GM18520 (cell line): ENCODE results near the gene GOLGA5.
A peak's percentile ranks its signal among the peaks of the same experiment; 100 is the strongest.
"Not testable (repeated sequence)": the region's sequence is repeated elsewhere in the genome, so short reads cannot be mapped to it uniquely, and the experiment has no call there.

Source experiments
- ATAC-seq: cut with Tn5 transposase; IDR thresholded peaks from one replicate; pipeline ENCODE4 v1.9.1; 2021; ENCODE audit not compliant: unreplicated experiment

Gene GOLGA5

DNA sequence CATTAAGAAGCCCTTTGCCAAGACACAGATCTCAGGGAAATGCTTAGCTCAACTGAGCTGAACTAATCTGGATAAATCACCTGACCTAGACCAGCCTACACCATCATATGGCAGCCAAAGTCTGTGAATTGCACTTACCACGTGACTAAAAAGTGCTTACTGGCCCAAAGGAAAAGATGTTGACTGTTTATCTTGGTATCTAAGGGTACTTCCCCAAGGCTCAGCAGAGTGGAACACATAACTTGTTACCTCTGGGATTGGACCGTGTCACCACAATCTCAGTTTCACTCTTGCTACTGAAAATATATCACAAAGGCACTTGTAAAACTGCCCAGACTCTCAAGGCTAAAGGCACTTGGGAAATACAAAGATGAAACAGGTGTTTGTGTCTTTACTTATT is 18.8 kb upstream of the GOLGA5 start:
- ATAC-seq, result peak; percentile 92

DNA sequence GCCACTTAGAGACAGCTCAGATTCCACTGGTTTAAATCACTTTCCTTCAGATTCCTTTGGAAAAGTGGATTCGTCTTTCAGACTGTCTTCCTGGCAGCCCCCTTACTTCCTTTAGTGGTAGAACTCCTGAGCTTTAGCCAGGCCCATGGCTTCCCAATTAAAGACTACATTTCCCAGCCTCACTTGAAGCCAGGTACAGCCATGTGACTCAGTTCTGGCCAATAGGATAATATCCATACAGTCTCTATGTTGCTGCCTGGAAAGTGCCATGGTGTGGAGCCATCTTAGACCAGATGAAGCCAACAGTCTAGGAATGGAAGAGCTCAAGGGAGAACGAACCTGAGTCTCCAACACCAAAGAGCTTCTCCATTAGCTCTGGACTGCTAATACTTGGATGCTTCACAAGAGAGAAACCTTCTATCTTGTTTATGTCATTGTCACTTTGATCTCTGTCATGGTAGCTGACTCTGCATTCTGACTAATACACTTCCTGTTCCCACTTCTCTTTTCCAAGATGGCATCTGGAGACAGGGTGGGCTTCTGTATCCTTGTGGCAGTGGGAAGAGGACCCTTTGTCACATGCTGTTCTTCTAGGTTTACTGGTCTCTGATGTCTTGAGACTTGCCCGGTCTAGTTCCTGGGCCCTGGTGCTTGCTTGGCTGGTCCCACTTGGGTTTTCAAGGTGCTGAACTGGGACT is 15.1 kb upstream of the GOLGA5 start:
- ATAC-seq, result not testable (repeated sequence)

DNA sequence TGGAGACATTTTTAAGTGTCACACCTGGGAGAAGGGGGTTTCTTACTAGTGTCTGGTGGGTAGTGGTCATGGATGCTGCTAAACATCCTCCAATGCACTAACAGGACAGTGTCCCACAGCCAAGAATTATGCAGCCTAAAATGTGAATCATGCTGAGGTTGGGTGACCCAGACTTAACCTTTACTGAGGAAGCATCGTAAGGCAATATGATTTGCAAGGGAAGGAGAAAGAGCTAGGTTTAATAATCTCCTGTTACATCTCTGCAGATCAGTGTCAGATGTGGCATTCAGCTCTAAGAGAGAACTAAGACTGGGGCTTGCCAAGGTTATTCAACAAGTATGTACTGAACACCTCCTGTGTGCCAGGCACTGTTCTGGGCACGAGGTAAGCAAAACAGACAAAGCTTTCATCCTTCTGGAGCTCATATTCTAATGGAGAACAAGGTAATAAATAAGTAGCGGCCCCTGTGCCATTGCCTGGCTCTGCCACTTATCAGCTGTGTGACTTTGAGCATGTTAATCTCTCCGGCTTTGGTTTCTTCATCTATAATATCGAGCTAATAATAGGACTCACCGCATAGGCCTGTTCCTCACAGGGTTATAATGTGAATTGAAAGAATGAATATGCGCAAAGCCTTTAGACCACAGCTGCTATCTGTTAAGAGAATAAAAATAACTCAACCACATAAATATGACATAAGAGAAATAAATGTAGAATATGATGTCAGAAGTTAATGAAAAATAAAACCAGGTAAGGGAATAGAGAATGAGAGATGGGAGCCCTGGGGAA is 13.5 kb upstream of the GOLGA5 start:
- ATAC-seq, result no peak

DNA sequence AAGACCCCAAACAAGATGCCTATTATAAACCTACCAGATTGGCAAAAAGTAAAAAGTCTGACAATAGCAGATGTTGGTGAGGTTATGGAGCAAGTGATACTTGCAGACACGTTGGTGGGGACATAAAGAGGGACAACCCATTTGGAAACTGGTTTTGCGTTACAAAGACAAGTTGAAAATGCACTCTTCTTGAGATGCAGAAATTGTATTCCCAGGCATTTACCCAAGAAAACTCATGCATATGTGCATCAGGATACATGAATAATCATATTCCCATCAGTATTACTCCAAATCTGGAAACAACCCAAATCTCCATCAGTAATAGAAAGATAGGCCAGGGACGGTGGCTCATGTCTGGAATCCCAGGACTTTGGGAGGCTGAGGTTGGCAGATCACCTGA is 12.8 kb upstream of the GOLGA5 start:
- no peak for ATAC-seq

DNA sequence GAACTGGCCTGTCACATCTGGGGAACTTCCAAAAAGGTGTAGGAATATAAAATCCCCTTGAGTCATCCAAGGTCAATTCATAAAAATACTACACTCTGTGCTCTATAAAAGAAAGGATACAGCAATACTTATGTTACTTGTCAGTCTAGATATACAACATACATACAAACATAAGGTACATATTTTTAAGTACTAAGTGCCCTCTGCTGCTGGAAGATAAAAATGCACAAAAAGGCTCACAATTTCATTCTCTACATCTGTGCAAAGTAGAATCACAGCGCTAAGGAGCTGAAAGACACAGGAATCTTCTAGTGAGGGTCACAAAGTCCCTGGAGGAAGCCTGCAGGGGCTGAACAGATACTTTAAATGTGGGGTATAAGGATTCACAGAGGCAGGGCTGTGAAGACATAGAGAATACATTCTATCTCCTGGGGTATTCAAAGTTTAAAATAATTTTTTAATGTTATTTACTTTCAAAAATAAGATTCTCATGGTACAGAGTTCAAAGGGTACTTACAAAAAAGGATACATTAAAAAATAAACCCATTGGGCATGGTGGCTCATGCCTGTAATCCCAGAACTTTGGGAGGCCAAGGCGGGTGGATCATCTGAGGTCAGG is 10.2 kb upstream of the GOLGA5 start:
- no peak for ATAC-seq

DNA sequence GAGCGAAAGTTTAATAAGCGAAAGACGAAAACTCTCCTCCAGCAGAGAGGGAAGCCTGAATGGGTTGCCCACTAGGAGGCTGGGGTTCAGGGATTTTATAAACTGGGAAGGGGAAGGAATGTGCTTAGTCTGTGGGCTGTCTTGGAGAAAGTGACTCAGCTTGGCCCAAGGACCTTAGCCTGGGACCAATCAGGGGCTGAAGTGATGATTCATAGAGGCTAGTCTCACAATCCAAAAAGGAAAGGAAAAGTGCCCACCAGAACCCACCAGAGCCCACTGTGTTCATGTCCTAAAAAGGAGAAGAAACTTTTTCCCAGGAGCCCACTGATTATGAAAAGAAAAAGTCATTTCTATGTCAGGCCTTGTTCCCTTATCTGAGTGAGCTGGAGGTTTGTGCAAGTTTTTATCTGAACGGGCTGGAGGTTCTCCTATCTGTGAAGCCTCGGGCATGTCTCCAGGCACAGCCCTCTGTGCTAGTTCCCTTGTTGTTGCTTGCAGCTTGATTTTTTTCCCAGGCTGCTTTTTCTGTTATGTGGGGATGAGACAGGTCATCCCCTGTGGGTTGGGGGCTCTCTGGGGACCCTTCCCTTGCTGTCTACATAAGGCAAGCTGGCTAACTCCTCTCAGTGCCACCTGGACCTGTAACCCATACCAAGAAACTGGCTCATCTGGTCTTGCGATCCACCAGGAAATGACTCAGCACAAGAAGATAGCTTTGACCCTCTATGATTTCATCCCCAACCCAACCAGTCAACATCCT is 8.3 kb upstream of the GOLGA5 start:
- no peak for ATAC-seq

DNA sequence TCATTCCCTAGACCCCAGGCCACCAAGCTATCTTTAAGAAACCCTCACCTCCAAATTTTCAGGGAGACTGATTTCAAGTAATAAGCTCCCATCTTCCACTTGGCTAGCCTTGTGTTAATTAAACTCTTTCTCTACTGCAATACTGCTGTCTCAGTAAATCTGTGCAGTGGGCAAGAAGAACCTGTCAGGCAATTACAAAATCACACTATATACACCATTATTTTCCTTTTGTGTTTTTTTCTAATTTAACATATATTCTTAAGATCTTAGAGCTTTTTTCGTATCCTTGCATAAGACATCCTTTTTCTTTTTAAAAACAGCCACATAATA is 7.7 kb upstream of the GOLGA5 start:
- ATAC-seq, result no peak

DNA sequence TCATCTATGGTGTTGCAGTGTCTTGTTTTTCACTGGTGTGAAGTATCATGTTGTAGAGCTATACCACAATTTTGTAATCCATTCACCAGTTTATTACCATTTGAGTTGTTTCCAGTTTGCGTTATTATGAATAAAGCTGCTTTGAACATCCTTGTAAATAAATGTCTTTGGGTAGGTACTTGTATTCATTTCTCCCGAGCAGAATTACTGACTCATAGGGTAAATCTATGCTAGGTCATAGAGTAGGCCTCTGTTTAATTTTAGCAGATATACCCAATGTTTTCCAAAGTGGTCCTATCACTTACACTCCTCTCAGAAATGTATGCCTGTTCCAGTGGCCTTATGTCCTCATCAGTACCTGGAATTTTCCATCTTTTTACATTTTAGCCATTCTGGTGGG is 6.6 kb upstream of the GOLGA5 start:
- no peak for ATAC-seq

DNA sequence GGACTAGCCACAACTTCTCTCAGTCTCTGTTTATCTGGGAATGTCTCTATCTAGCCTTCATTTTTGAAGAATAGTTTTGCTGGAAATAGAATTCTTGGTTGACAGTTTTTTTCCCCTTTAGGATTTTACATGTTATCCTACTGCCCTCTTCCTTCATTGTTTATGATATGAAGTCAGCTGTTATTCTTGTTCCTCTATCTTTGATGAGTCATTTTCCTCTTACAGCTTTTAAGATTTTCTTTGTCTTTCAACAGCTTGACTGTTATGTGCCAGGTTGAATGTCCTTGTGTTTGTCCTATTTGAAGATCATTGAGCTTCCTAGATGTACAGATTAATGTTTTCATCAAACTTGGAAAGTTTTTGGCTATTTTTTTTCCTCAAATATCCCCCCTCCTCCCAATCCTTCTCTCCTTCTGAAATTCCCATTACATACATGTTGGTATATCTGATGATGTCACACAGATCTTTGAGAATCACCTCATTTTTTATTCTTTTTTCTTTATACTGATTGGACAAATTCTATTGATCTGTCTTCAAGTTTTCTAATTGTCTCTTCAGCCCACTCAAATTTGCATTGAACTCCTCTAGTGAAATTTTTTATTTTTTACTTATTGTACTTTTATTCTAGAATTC is 4.5 kb upstream of the GOLGA5 start:
- no peak for ATAC-seq

DNA sequence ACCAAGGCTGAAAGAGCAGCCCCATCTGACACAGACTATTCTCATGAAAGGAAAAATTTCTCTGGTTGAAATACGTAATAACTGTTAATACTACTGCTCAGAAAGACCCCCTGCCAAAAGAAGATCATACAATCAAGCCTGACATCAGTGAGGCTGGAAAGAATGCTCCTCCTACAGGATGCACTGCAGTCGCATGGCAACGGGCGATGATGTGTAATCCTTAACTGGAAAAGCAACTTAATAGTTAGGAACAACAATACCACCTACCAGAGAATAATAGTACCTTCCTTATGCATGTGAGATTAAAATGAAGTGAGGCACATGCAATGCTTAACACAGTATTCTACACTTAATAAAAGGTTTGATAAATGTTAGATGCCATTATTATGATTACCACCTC is 1.2 kb upstream of the GOLGA5 start:
- no peak for ATAC-seq

DNA sequence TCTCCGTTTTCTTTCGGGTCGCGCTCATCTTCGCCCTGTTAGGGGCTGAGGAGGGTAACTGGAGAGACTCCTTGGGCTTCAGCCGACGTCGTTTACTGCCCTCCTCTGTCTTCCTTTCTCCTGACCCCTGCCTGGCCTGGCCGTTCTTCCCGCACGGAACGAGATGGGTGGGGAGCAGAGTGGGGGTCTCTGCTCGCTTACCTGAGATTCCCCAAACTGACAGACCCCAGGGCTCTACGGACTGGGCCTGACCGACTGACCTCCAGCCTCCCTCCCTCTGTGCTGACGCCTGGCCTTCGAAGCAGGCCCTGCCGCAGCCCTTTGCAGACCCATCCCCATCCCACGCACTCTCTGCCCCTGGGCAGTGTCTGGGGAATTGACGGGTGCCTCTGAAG is 439 bp downstream of the GOLGA5 start:
- no peak for ATAC-seq

DNA sequence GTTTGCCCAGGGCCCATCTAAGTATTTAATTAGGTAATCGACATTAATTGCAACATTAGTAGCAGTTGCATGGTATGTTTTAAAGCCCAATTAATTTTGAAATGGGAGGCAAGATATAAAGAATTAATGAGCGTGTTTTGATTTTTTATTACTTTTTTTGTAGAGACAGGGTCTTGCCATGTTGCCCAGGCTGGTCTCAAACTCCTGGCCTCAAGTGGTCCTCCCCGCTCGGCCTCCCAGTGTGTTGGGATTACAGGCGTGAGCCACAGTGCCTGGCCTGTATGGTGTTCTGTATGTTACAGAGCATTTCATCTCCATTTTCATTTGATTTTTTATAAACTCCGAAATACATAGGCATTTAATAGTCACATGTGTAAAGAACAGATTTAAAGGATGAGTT is 856 bp downstream of the GOLGA5 start:
- no peak for ATAC-seq

DNA sequence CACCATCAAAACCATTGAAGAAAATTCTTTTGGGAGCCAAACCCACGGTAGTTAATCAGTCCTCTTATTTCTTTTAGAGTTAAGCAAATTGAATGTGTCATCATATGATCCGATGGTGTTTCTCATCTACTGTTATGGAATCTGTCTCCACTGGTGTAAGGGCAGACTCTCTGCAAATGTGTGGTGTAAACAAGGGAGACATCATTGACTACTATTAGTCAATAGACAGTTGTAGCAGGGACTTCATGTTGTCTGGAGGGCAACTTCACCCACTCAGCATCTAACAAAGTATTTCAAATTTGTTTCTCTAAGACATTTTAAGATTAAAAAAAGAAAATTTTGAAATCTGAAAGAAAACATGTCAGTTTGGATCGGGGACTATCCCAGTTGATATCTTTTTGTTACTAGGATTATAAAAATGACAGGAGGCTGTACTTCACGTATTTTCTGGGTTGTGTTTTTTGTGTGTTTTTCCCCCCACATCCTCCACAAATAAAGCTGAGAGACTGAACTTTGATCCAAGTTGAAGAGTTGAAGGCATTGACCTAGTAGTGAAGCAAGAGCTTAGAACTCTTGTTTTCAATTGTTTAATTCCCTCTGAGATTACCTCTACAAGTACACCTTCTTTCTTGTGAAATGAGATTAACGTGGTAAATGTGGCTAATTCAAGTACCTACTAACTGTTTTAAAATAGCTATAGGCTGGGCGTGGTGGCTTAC is 4.0 kb downstream of the GOLGA5 start:
- ATAC-seq, result no peak

DNA sequence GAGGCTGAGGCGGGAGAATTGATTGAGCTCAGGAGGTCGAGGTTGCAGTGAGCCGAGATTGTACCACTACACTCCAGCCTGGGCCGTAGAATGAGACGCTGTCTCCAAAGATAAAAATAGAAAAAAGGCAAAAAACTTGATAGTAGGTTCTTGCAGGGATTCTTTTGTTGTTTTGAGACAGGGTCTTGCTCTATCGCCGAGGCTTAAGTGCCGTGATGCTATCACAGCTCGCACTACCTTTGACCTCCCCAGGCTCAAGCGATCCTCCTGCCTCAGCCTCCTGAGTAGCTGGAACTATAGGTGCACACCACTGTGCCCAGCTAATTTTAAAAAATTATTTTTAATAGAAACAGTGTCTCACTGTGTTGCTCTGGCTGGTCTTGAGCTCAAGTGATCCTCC is 4.7 kb downstream of the GOLGA5 start:
- ATAC-seq, result no peak

DNA sequence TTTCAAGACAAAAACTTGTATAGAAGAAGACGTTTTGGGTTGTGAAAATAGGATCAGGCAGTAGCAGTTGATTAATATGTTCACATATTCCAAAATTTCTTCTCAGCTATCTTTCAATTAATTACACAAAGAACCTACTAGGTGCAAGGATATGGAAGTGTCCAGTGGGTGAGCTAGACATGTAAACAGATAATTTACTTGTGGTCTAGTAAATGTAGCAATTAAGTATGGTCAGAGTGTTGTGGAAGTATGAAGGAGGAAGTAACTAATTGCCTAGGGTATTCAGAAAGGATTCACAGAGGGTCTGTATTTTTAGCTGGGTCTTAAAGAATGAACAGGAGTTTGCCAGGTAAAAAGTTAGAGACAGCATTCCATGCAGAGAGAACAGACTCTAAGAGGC is 5.9 kb downstream of the GOLGA5 start:
- no peak for ATAC-seq

DNA sequence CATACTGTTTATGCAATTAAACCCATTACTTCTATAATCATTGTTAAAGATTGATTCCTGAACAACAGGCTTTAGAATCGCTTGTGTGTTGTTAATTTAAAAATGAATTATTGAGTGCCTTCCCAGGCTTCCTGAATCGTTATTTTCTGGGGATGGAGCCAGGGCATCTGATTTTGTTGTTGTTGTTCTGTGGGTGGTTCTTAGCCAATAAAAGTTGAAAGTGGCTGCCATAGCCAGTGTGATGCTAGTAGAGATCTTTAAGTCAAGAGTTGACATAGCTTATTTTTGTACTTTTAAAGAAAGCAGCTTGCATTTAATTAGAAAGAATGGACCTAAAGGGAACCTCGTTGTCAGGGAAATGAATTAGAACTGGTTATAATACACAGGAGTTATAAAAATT is 6.4 kb downstream of the GOLGA5 start:
- ATAC-seq, result no peak

DNA sequence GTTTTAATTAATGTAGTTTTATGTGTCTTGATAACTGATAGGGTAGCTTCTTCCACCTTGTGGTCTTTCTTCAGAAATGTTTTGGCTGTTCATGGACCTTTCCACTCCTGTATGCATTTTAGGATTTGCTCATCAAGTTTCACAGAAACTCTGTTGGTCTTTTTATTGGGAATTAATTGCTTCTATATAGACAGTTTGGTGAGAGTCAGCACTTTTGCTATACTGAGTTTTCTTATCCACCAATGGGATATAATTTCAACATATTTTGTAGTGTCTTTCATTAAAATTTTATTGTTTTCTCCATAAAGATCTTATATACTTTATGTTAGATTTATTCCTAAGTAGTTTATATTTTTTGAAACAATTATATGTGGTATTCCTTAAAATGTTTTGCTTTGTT is 7.8 kb downstream of the GOLGA5 start:
- ATAC-seq, result no peak

DNA sequence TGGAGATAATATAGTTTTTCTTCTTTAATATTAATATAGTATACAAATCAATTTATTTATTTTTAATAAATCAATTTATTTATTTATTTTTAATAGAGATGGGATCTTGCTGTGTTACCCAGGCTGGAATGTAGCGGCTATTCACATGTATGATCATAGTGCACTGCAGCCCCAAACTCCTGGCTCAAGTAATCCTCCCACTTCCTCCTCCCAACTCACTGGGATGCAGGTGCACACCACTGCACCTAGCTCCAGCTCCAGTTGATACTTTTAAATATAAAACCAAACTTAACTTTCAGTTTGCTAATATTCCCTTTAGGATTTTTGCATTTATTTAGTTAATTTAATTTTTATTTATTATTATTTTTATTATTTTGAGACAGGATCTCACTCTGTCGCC is 8.6 kb downstream of the GOLGA5 start:
- ATAC-seq, result no peak

DNA sequence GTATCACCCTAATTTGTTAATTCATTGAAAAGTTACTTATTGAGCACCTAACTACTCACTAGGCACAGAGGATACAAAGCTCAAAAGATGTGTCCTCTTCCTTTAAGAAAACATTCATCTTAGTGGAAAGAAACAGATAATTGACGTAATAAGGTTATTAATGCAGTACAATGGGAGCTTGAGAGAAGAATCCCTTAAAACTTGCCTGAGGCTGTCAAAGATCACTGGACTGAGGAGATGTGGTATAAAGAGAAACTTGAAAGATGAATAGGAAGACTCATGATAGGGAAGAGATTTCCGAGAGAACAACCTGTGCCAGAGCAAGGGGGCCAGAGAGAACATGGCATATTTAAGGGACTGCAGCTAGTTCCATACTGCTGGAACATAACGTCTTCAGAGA is 19.1 kb downstream of the GOLGA5 start:
- no peak for ATAC-seq

DNA sequence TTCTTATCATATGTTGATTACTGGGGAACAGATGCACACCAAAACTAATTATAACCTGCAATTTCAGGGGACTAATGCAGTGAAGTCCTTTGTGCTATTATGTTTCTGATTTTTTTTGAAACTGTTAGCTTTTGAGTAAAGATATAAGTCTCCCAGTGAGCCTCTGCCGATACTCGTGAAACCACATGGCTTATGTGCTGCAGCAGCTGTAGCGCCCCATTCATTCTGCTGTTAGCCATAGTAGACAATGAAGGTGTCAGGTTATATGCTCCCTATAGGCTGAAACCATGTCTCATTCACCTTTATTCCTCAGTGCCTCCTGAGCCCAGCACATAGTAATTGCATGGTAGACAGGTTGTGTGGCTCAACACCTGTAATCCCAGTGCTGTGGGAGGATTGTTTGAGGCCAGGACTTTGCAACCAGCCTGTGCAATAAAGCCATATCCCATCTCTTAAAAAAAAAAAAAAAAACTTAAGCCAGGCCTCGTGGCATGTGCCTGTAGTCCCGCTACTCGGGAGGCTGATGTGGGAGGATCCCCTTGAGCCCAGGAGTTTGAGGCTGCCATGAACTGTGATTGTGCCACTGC is 25.0 kb downstream of the GOLGA5 start:
- ATAC-seq, result no peak
